ENCODE measurements around the gene WDHD1.
"Not testable (repeated sequence)": the region's sequence is repeated elsewhere in the genome, so short reads cannot be mapped to it uniquely, and the experiment has no call there.

Gene WDHD1

GRCh38 chr14:54931598-54932340 is 95.1 kb downstream of the WDHD1 start:
- Histone ChIP-seq H3K4me3 (ENCODE audit: low read length in 2 of 2) (no peak overlapping the region), H3K9me3 (ENCODE audit: control insufficient read depth in 2 of 2, low read length in 2 of 2) (no peaks in the 10 kb centered on the region), H3K27me3 (ENCODE audit: control insufficient read depth in 1 of 2, insufficient read depth in 2 of 2, low read length in 2 of 2) (peaks cover 0 to 2% of the 10 kb centered on the region in 2 donors), H3K9ac (ENCODE audit: low read length in 2 of 2) (no peak overlapping the region), H3K36me3 (ENCODE audit: control insufficient read depth in 2 of 2, insufficient read depth in 2 of 2, low read length in 2 of 2) (no peaks in the 10 kb centered on the region), H3K27ac (ENCODE audit: low read length) (no peak overlapping the region), H3K4me1 (ENCODE audit: control insufficient read depth, insufficient read depth, low read length) (no peaks in the 10 kb centered on the region)

GRCh38 chr14:54931101-54931500 is 95.8 kb downstream of the WDHD1 start:
- Histone ChIP-seq H3K4me3 (ENCODE audit: low read length in 2 of 2) (no peak overlapping the region), H3K27ac (ENCODE audit: low read length) (no peak overlapping the region), H3K9me3 (ENCODE audit: control insufficient read depth in 2 of 2, low read length in 2 of 2) (no peaks in the 10 kb centered on the region), H3K4me1 (ENCODE audit: control insufficient read depth, insufficient read depth, low read length) (no peaks in the 10 kb centered on the region), H3K36me3 (ENCODE audit: control insufficient read depth in 2 of 2, insufficient read depth in 2 of 2, low read length in 2 of 2) (no peaks in the 10 kb centered on the region), H3K9ac (ENCODE audit: low read length in 2 of 2) (no peak overlapping the region), H3K27me3 (ENCODE audit: control insufficient read depth in 1 of 2, insufficient read depth in 2 of 2, low read length in 2 of 2) (peaks cover 0 to 2% of the 10 kb centered on the region in 2 donors)

- Histone ChIP-seq H3K27ac (ENCODE audit: low read length) (no peak overlapping the region), H3K36me3 (ENCODE audit: control insufficient read depth in 2 of 2, insufficient read depth in 2 of 2, low read length in 2 of 2) (no peaks in the 10 kb centered on the region), H3K9me3 (ENCODE audit: control insufficient read depth in 2 of 2, low read length in 2 of 2) (no peaks in the 10 kb centered on the region), H3K9ac (ENCODE audit: low read length in 2 of 2) (no peak overlapping the region), H3K4me3 (ENCODE audit: low read length in 2 of 2) (no peak overlapping the region), H3K4me1 (ENCODE audit: control insufficient read depth, insufficient read depth, low read length) (no peaks in the 10 kb centered on the region), H3K27me3 (ENCODE audit: control insufficient read depth in 1 of 2, insufficient read depth in 2 of 2, low read length in 2 of 2) (peaks cover 0 to 2% of the 10 kb centered on the region in 2 donors)
Observed at GRCh38 chr14:54929556-54929955, 97.3 kb downstream of the WDHD1 start.

- H3K9ac ChIP-seq (ENCODE audit: low read length in 2 of 2): no peak overlapping the region
- H3K4me3 ChIP-seq (ENCODE audit: low read length in 2 of 2): no peak overlapping the region
- H3K27ac ChIP-seq (ENCODE audit: low read length): no peak overlapping the region
- H3K36me3 ChIP-seq (ENCODE audit: control insufficient read depth in 2 of 2, insufficient read depth in 2 of 2, low read length in 2 of 2): no peaks in the 10 kb centered on the region
- H3K27me3 ChIP-seq (ENCODE audit: control insufficient read depth in 1 of 2, insufficient read depth in 2 of 2, low read length in 2 of 2): peaks cover 0 to 2% of the 10 kb centered on the region in 2 donors
- no peaks in the 10 kb centered on the region for H3K4me1 ChIP-seq (ENCODE audit: control insufficient read depth, insufficient read depth, low read length)
- no peaks in the 10 kb centered on the region for H3K9me3 ChIP-seq (ENCODE audit: control insufficient read depth in 2 of 2, low read length in 2 of 2)
Observed at GRCh38 chr14:54928216-54928615, 98.7 kb downstream of the WDHD1 start.

- H3K4me3 ChIP-seq (ENCODE audit: low read length in 2 of 2): no peak overlapping the region
- H3K36me3 ChIP-seq (ENCODE audit: control insufficient read depth in 2 of 2, insufficient read depth in 2 of 2, low read length in 2 of 2): no peaks in the 10 kb centered on the region
- no peak overlapping the region for H3K27ac ChIP-seq (ENCODE audit: low read length)
- H3K9ac ChIP-seq (ENCODE audit: low read length in 2 of 2): no peak overlapping the region
- H3K9me3 ChIP-seq (ENCODE audit: control insufficient read depth in 2 of 2, low read length in 2 of 2): no peaks in the 10 kb centered on the region
- H3K4me1 ChIP-seq (ENCODE audit: control insufficient read depth, insufficient read depth, low read length): no peaks in the 10 kb centered on the region
- H3K27me3 ChIP-seq (ENCODE audit: control insufficient read depth in 1 of 2, insufficient read depth in 2 of 2, low read length in 2 of 2): peaks cover 0 to 2% of the 10 kb centered on the region in 2 donors
Observed at GRCh38 chr14:54927551-54927950, 99.3 kb downstream of the WDHD1 start.

GRCh38 chr14:54926570-54926969 is 100.3 kb downstream of the WDHD1 start:
- H3K36me3 ChIP-seq (ENCODE audit: control insufficient read depth in 2 of 2, insufficient read depth in 2 of 2, low read length in 2 of 2); H3K4me3 ChIP-seq (ENCODE audit: low read length in 2 of 2); H3K9me3 ChIP-seq (ENCODE audit: control insufficient read depth in 2 of 2, low read length in 2 of 2); H3K4me1 ChIP-seq (ENCODE audit: control insufficient read depth, insufficient read depth, low read length); H3K27me3 ChIP-seq (ENCODE audit: control insufficient read depth in 1 of 2, insufficient read depth in 2 of 2, low read length in 2 of 2); H3K27ac ChIP-seq (ENCODE audit: low read length); H3K9ac ChIP-seq (ENCODE audit: low read length in 2 of 2): not testable (repeated sequence)

GRCh38 chr14:54922598-54922997 is 104.3 kb downstream of the WDHD1 start:
- Histone ChIP-seq H3K9me3 (ENCODE audit: control insufficient read depth in 2 of 2, low read length in 2 of 2) (no peaks in the 10 kb centered on the region), H3K4me1 (ENCODE audit: control insufficient read depth, insufficient read depth, low read length) (no peaks in the 10 kb centered on the region), H3K4me3 (ENCODE audit: low read length in 2 of 2) (no peak overlapping the region), H3K36me3 (ENCODE audit: control insufficient read depth in 2 of 2, insufficient read depth in 2 of 2, low read length in 2 of 2) (no peaks in the 10 kb centered on the region), H3K27ac (ENCODE audit: low read length) (no peak overlapping the region), H3K9ac (ENCODE audit: low read length in 2 of 2) (no peak overlapping the region), H3K27me3 (ENCODE audit: control insufficient read depth in 1 of 2, insufficient read depth in 2 of 2, low read length in 2 of 2) (no peaks in the 10 kb centered on the region)

- H3K27ac ChIP-seq (ENCODE audit: low read length): no peak overlapping the region
- H3K27me3 ChIP-seq (ENCODE audit: control insufficient read depth in 1 of 2, insufficient read depth in 2 of 2, low read length in 2 of 2): no peaks in the 10 kb centered on the region
- H3K4me3 ChIP-seq (ENCODE audit: low read length in 2 of 2): no peak overlapping the region
- no peaks in the 10 kb centered on the region for H3K9me3 ChIP-seq (ENCODE audit: control insufficient read depth in 2 of 2, low read length in 2 of 2)
- H3K4me1 ChIP-seq (ENCODE audit: control insufficient read depth, insufficient read depth, low read length): no peaks in the 10 kb centered on the region
- no peak overlapping the region for H3K9ac ChIP-seq (ENCODE audit: low read length in 2 of 2)
- H3K36me3 ChIP-seq (ENCODE audit: control insufficient read depth in 2 of 2, insufficient read depth in 2 of 2, low read length in 2 of 2): no peaks in the 10 kb centered on the region
Observed at GRCh38 chr14:54920052-54920451, 106.8 kb downstream of the WDHD1 start.

GRCh38 chr14:54919330-54919729 is 107.6 kb downstream of the WDHD1 start:
- Histone ChIP-seq H3K4me1 (ENCODE audit: control insufficient read depth, insufficient read depth, low read length) (no peaks in the 10 kb centered on the region), H3K9ac (ENCODE audit: low read length in 2 of 2) (no peak overlapping the region), H3K27ac (ENCODE audit: low read length) (no peak overlapping the region), H3K27me3 (ENCODE audit: control insufficient read depth in 1 of 2, insufficient read depth in 2 of 2, low read length in 2 of 2) (no peaks in the 10 kb centered on the region), H3K36me3 (ENCODE audit: control insufficient read depth in 2 of 2, insufficient read depth in 2 of 2, low read length in 2 of 2) (no peaks in the 10 kb centered on the region), H3K9me3 (ENCODE audit: control insufficient read depth in 2 of 2, low read length in 2 of 2) (no peaks in the 10 kb centered on the region), H3K4me3 (ENCODE audit: low read length in 2 of 2) (no peak overlapping the region)

- Histone ChIP-seq H3K9ac (ENCODE audit: low read length in 2 of 2) (no peak overlapping the region), H3K27me3 (ENCODE audit: control insufficient read depth in 1 of 2, insufficient read depth in 2 of 2, low read length in 2 of 2) (no peaks in the 10 kb centered on the region)
Observed at GRCh38 chr14:54918427-54918826, 108.5 kb downstream of the WDHD1 start.

GRCh38 chr14:54916101-54916500 is 110.8 kb downstream of the WDHD1 start:
- no peaks in the 10 kb centered on the region for H3K36me3 ChIP-seq (ENCODE audit: control insufficient read depth in 2 of 2, insufficient read depth in 2 of 2, low read length in 2 of 2)
- H3K27ac ChIP-seq (ENCODE audit: low read length): no peak overlapping the region
- no peaks in the 10 kb centered on the region for H3K27me3 ChIP-seq (ENCODE audit: control insufficient read depth in 1 of 2, insufficient read depth in 2 of 2, low read length in 2 of 2)
- H3K9me3 ChIP-seq (ENCODE audit: control insufficient read depth in 2 of 2, low read length in 2 of 2): no peaks in the 10 kb centered on the region
- H3K9ac ChIP-seq (ENCODE audit: low read length in 2 of 2): no peak overlapping the region
- H3K4me3 ChIP-seq (ENCODE audit: low read length in 2 of 2): no peak overlapping the region
- H3K4me1 ChIP-seq (ENCODE audit: control insufficient read depth, insufficient read depth, low read length): no peaks in the 10 kb centered on the region

More at GRCh38 chr14:54918427-54918826, 108.5 kb downstream of the WDHD1 start:
- Histone ChIP-seq H3K36me3 (ENCODE audit: control insufficient read depth in 2 of 2, insufficient read depth in 2 of 2, low read length in 2 of 2) (no peaks in the 10 kb centered on the region), H3K4me1 (ENCODE audit: control insufficient read depth, insufficient read depth, low read length) (no peaks in the 10 kb centered on the region), H3K4me3 (ENCODE audit: low read length in 2 of 2) (no peak overlapping the region), H3K9me3 (ENCODE audit: control insufficient read depth in 2 of 2, low read length in 2 of 2) (no peaks in the 10 kb centered on the region), H3K27ac (ENCODE audit: low read length) (no peak overlapping the region)
